Spleen (tissue), 11 donors: ENCODE data around the gene ZNF580. TPM values are rescaled to one million over a fixed set of nuclear protein-coding genes. Genes with fewer than 3 reads are reported as not detected.

Experiments used
- DNase-seq: peaks from one replicate; pipeline ENCODE4 v3.0.0-alpha.2; 2020
- H3K27ac ChIP-seq, 8 donors: fragments of 200-600 bp; sonication (generic) in 7 of 8; 1 replicate in 4 of 8; 2 replicates in 4 of 8; pipeline versions ENCODE4 v1.5.0 to v1.8.0; 2016 to 2021; ENCODE audit warnings: inconsistent platforms in 4 of 8, mild to moderate bottlenecking in 4 of 8, moderate library complexity in 1 of 8
- H3K27me3 ChIP-seq, 7 donors: fragments of 200-600 bp; sonication (generic) in 6 of 7; replicated peaks in 1 of 7; 1 replicate in 4 of 7; 2 replicates in 3 of 7; pipeline versions ENCODE4 v1.5.0 to v1.8.0; 2016 to 2021; ENCODE audit warnings: inconsistent platforms in 3 of 7, mild to moderate bottlenecking in 1 of 7
- H3K36me3 ChIP-seq, 6 donors: fragments of 200-600 bp; sonication (generic) in 5 of 6; 1 replicate in 4 of 6; 2 replicates in 2 of 6; pipeline versions ENCODE4 v1.5.0 to v1.8.0; 2016 to 2021; ENCODE audit warnings: inconsistent platforms in 2 of 6
- H3K4me1 ChIP-seq, 6 donors: fragments of 200-600 bp; sonication (generic) in 5 of 6; 1 replicate in 3 of 6; 2 replicates in 3 of 6; pipeline versions ENCODE4 v1.5.0 to v1.8.0; 2016 to 2021; ENCODE audit warnings: inconsistent platforms in 3 of 6
- H3K4me3 ChIP-seq, 8 donors: fragments of 200-600 bp; sonication (generic) in 7 of 8; 1 replicate in 4 of 8; 2 replicates in 4 of 8; pipeline versions ENCODE4 v1.5.0 to v1.8.0; 2016 to 2021; ENCODE audit warnings: inconsistent platforms in 4 of 8, mild to moderate bottlenecking in 4 of 8, moderate library complexity in 2 of 8
- H3K9me3 ChIP-seq, 8 donors: fragments of 200-600 bp; sonication (generic) in 7 of 8; 1 replicate in 4 of 8; 2 replicates in 4 of 8; pipeline versions ENCODE4 v1.5.0 to v1.8.0; 2016 to 2021; ENCODE audit warnings: inconsistent platforms in 4 of 8
- CTCF ChIP-seq, 11 experiments: fragments of 200-600 bp in 7 of 11; fragments of 450-650 bp in 4 of 11; sonication (generic) in 4 of 11; IDR thresholded peaks in 8 of 11; conservative IDR thresholded peaks in 3 of 11; 1 replicate in 7 of 11; 2 replicates in 4 of 11; pipeline versions ENCODE4 v1.4.0 to v1.8.0; 2016 to 2021; ENCODE audit warnings: antibody characterized with exemption in 11 of 11, inconsistent platforms in 4 of 11, mild to moderate bottlenecking in 1 of 11
- POLR2A ChIP-seq, 3 donors: fragments of 450-650 bp; IDR thresholded peaks; one replicate each; pipeline ENCODE4 v1.5.1; 2017; ENCODE audit warnings: antibody characterized with exemption in 3 of 3, mild to moderate bottlenecking in 1 of 3
- POLR2AphosphoS5 ChIP-seq, 3 donors: sonication (generic); formaldehyde crosslinking; IDR thresholded peaks; one replicate each; pipeline ENCODE4 v1.5.1; 2017; ENCODE audit warnings: antibody characterized with exemption in 3 of 3
- WGBS, 5 donors: extraction: QIAGEN DNeasy Blood & Tissue Kit in 3 of 5; methylation state at CpG; one replicate each; pipeline versions ENCODE4 v1.1.5 to v1.1.7; 2013 to 2018; 5-methylcytosine and 5-hydroxymethylcytosine counted together
- intact Hi-C: fragments of 100-400 bp; cut with DNase I; formaldehyde crosslinking; loops from one replicate; pipeline ENCODE4 v1.15.0; 2023; ENCODE audit warnings: low total_unique reads
- polyA plus RNA-seq, 3 donors: library from polyadenylated mRNA; stranded (reverse); fragments of 200-250 nt; gene quantifications; one replicate each; pipeline ENCODE4 v1.2.1, GENCODE V29; 2013
- total RNA-seq, 7 donors: library from RNA; depleted of rRNA in 3 of 7; stranded (reverse); fragments of >200 nt in 3 of 7; fragmentation: NEBNext Ultra II Directional in 4 of 7; extraction: Animal tissue kit (Norgen Biotek cat#: 25700) in 4 of 7; gene quantifications; one replicate each; pipeline versions ENCODE4 v1.1.0 to v1.2.1, GENCODE V29; 2016 to 2021
- donor health status: healthy with polysubstance abuse.
- donor health status: DM: no; HTN: no; CAD: no; lungs with moderate emphysema.
- donor health status: DM: no; HTN: no; CAD: no.
- donor health status: Bipolar disorder and iron deficiency.
- donor health status: healthy.
- donor health status: DM: no; HTN: no; CAD: no.
- donor health status: DM: yes; HTN: yes; CAD: no.

ZNF580 gene
- total and polyA plus RNA-seq, 10 donors: 18.9 to 58.7 (median 32.5) TPM

DNA sequence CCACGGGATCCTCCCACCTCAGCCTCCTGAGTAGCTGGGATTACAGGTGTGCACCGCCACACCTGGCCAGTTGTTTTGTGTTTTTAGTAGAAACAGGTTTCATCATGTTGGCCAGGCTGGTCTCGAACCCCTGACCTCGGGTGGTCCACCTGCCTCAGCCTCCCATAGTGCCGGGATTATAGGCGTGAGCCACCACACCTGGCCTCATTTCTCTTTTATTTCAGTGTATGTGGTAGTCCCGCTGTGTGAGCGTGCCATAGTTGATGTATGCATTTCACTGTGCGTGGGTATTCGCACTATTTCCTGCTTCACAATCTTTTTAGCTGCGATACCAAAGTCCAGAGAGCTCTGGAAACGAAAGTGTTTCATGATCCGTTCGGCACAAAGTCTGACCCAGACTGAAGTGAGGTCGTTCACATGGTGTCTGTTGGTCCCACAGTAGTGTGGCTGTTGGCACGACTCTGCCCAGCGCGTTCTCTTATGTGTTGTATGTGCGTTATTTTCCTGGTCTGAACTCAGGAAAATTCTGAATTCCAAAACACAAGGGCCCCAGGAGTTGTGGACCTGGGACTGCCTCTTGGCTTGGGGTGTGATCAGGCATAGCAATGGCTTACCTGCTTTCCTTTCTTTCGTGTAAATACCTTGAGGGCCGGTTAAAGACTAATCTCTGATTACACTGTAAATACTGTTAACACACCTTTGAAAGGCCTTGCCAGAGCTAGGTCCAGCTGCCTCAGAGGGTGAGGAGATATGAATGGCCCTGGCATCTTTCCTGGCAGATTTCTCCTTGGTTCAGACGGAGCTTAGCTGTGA lies 42.9 kb downstream of the ZNF580 start:
- peaks cover 0 to 100% (median 90%) of the 10 kb centered on the region in 6 donors for H3K36me3 ChIP-seq
- TF ChIP-seq CTCF (IDR thresholded peaks at IDR 0.05 in 8 of 11, conservative IDR thresholded peaks at IDR 0.05 in 3 of 11) (no peak), POLR2A (IDR thresholded peaks at IDR 0.05) (no peak), POLR2AphosphoS5 (IDR thresholded peaks at IDR 0.05) (no peak)
- WGBS, 5 donors: 87 to 95% (median 93%) methylated on average over 22 of the region's 22 CpGs
- no peak for DNase-seq
- H3K9me3 ChIP-seq: no peaks in the 10 kb centered on the region
- H3K4me3 ChIP-seq: no peak overlapping the region
- peaks cover 23 to 95% (median 64%) of the 10 kb centered on the region in 6 donors for H3K4me1 ChIP-seq
- no peak overlapping the region for H3K27ac ChIP-seq
- no peaks in the 10 kb centered on the region for H3K27me3 ChIP-seq
- intact Hi-C loops: no loop called here

- Histone ChIP-seq H3K27ac (no peak overlapping the region), H3K9me3 (no peaks in the 10 kb centered on the region), H3K4me3 (no peak overlapping the region), H3K4me1 (peaks cover 9 to 94% (median 50%) of the 10 kb centered on the region in 6 donors), H3K27me3 (no peaks in the 10 kb centered on the region), H3K36me3 (peaks cover 0 to 100% (median 90%) of the 10 kb centered on the region in 6 donors)
- WGBS, 5 donors: 95 to 97% (median 96%) methylated on average over 42 to 60 of the region's 60 CpGs
- intact Hi-C loops: no loop called here
- TF ChIP-seq POLR2A (IDR thresholded peaks at IDR 0.05) (no peak), POLR2AphosphoS5 (IDR thresholded peaks at IDR 0.05) (peak in 2 of 3 donors; percentile 25 to 66), CTCF (IDR thresholded peaks at IDR 0.05 in 8 of 11, conservative IDR thresholded peaks at IDR 0.05 in 3 of 11) (no peak)
- DNase-seq: peak; percentile 73
Observed at GRCh38 chr19:55684946-55685681, 44.3 kb downstream of the ZNF580 start.

DNA sequence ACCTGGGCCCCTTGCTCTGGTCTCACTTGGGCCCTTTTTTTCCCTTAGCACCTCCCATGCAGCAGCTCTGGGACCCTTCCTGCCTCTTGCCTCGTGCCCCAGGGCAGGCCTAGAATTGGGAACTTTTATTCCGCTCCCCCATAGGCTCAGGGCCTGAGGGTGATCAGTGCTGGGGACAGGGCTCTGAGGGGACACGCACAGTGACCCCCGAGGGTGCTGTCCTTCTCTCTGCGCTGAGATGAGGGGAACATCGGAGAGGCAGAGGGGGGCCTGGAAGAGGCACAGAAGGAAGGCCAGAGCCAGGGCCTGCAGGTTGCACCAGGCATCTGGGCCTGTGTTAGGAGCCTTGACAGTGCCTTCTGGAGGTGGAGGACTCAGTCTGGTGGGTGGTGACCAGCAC lies 45.0 kb downstream of the ZNF580 start:
- DNase-seq: peak; percentile 38
- Histone ChIP-seq H3K4me3 (no peak overlapping the region), H3K27ac (no peak overlapping the region), H3K4me1 (peaks cover 3 to 87% (median 43%) of the 10 kb centered on the region in 6 donors), H3K9me3 (no peaks in the 10 kb centered on the region), H3K36me3 (peaks cover 0 to 100% (median 90%) of the 10 kb centered on the region in 6 donors), H3K27me3 (no peaks in the 10 kb centered on the region)
- intact Hi-C loops: no loop called here
- TF ChIP-seq CTCF (IDR thresholded peaks at IDR 0.05 in 8 of 11, conservative IDR thresholded peaks at IDR 0.05 in 3 of 11) (no peak), POLR2AphosphoS5 (IDR thresholded peaks at IDR 0.05) (no peak), POLR2A (IDR thresholded peaks at IDR 0.05) (no peak)
- WGBS, 5 donors: 92 to 98% (median 96%) methylated on average over 6 of the region's 6 CpGs
